MM.1S (cell line): ENCODE data around the gene ASCC3.

Experiments
- DNase-seq: peaks from one replicate; pipeline ENCODE4 v3.0.0-alpha.2; 2015
- H2AFZ ChIP-seq: fragments of 300-600 bp; sonication (generic); 2 replicates; pipeline ENCODE4 v1.6.0; 2016; ENCODE audit warnings: antibody characterized with exemption, low read length
- H3F3A ChIP-seq: fragments of 300-600 bp; sonication (generic); 2 replicates; pipeline ENCODE4 v1.6.1; 2016; ENCODE audit warnings: mild to moderate bottlenecking, antibody characterized with exemption, low read length, moderate library complexity, mixed read lengths; ENCODE audit not compliant: insufficient read depth
- H3K27ac ChIP-seq: fragments of 300-600 bp; sonication (generic); 2 replicates; pipeline ENCODE4 v1.5.1; 2016; ENCODE audit warnings: mild to moderate bottlenecking, low read length
- H3K27me3 ChIP-seq: fragments of 300-600 bp; sonication (generic); replicated peaks from 2 replicates; pipeline ENCODE4 v1.6.0; 2016; ENCODE audit warnings: low read length; ENCODE audit not compliant: insufficient read depth
- H3K36me3 ChIP-seq: fragments of 300-600 bp; sonication (generic); replicated peaks from 2 replicates; pipeline ENCODE4 v1.6.1; 2016; ENCODE audit warnings: mild to moderate bottlenecking, low read length, mixed read lengths; ENCODE audit not compliant: insufficient read depth
- H3K4me1 ChIP-seq: fragments of 300-600 bp; sonication (generic); 2 replicates; pipeline ENCODE4 v1.6.1; 2016; ENCODE audit warnings: low read length, mixed read lengths
- H3K4me2 ChIP-seq: fragments of 300-600 bp; sonication (generic); 2 replicates; pipeline ENCODE4 v1.6.0; 2016; ENCODE audit warnings: low read depth, low read length
- H3K4me3 ChIP-seq: fragments of 300-600 bp; sonication (generic); 2 replicates; pipeline ENCODE4 v1.5.1; 2016; ENCODE audit warnings: low read length, mixed read lengths
- H3K79me2 ChIP-seq: fragments of 300-600 bp; sonication (generic); 2 replicates; pipeline ENCODE4 v1.6.1; 2016; ENCODE audit warnings: mixed run types, low read length, mixed read lengths
- H3K9ac ChIP-seq: fragments of 300-600 bp; sonication (generic); 2 replicates; pipeline ENCODE4 v1.6.1; 2016; ENCODE audit warnings: low read length, mixed read lengths
- H3K9me2 ChIP-seq: fragments of 300-600 bp; sonication (generic); replicated peaks from 2 replicates; pipeline ENCODE4 v1.6.1; 2016; ENCODE audit warnings: mild to moderate bottlenecking, low read length, mixed read lengths; ENCODE audit not compliant: insufficient read depth
- H3K9me3 ChIP-seq: fragments of 300-600 bp; sonication (generic); replicated peaks from 2 replicates; pipeline ENCODE4 v1.6.1; 2016; ENCODE audit warnings: mild to moderate bottlenecking, low read length, mixed read lengths; ENCODE audit not compliant: insufficient read depth
- H4K20me1 ChIP-seq: fragments of 300-600 bp; sonication (generic); 2 replicates; pipeline ENCODE4 v1.6.1; 2016; ENCODE audit warnings: mild to moderate bottlenecking, low read length, moderate library complexity, mixed read lengths; ENCODE audit not compliant: insufficient read depth
- EZH2 ChIP-seq: fragments of 300-600 bp; sonication (generic); optimal IDR thresholded peaks from 2 replicates; pipeline ENCODE3; 2017; ENCODE audit warnings: low read depth, mild to moderate bottlenecking, antibody characterized with exemption, low read length, mixed read lengths
- EZH2phosphoT487 ChIP-seq: fragments of 300-600 bp; sonication (generic); IDR thresholded peaks from 2 replicates; pipeline ENCODE4 v1.6.1; 2018; ENCODE audit warnings: antibody characterized with exemption, low read length
- TF ChIP-seq, protein P1 (sequence below): fragments of 300-600 bp; sonication (generic); IDR thresholded peaks from 2 replicates; pipeline ENCODE4 v1.5.1; 2016; ENCODE audit warnings: antibody characterized with exemption, low read length, mixed read lengths

The ASCC3 gene

DNA sequence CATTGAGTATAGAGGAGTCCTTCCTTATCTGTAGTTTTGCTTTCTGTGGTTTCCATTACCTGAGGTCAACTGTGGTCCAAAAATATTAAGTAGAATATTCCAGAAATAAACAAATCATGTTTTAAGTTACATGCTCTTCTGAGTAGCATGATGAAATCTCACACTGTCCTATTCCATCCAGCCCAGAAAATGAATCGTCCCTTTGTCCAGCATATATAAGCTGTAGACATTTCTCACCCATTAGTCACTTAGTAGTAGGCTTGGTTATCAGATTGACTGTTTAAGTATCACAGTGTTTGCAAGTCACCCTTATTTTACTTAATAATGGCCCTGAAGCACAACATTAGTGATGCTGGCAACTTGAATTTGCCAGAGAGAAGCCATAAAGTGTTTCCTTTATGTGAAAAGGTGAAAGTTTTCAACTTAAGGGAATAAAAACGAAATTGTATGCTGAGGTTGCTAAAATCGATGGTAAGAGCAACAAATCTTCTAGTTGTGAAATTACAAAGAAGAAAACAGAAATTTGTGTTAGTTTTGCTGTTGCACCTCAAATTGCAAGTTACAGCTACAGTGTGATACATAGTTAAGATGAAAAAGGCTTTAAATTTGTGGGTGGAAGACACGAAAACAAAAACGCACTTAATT, 217.8 kb downstream of the ASCC3 start:
- no peak for DNase-seq
- H3K9me2 ChIP-seq = no peaks in the 10 kb centered on the region
- TF ChIP-seq, protein P1, sequence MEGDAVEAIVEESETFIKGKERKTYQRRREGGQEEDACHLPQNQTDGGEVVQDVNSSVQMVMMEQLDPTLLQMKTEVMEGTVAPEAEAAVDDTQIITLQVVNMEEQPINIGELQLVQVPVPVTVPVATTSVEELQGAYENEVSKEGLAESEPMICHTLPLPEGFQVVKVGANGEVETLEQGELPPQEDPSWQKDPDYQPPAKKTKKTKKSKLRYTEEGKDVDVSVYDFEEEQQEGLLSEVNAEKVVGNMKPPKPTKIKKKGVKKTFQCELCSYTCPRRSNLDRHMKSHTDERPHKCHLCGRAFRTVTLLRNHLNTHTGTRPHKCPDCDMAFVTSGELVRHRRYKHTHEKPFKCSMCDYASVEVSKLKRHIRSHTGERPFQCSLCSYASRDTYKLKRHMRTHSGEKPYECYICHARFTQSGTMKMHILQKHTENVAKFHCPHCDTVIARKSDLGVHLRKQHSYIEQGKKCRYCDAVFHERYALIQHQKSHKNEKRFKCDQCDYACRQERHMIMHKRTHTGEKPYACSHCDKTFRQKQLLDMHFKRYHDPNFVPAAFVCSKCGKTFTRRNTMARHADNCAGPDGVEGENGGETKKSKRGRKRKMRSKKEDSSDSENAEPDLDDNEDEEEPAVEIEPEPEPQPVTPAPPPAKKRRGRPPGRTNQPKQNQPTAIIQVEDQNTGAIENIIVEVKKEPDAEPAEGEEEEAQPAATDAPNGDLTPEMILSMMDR = no peak
- TF ChIP-seq EZH2phosphoT487 (no peak), EZH2 (no peak)
- no peaks in the 10 kb centered on the region for H3K79me2 ChIP-seq
- H4K20me1 ChIP-seq = no peaks in the 10 kb centered on the region
- no peaks in the 10 kb centered on the region for H3K9me3 ChIP-seq
- no peak overlapping the region for H3K4me3 ChIP-seq
- peaks cover 11% of the 10 kb centered on the region for H3F3A ChIP-seq
- H3K27ac ChIP-seq = no peak overlapping the region
- peaks cover 29% of the 10 kb centered on the region for H3K4me1 ChIP-seq
- H3K4me2 ChIP-seq = no peak overlapping the region
- H3K27me3 ChIP-seq = no peaks in the 10 kb centered on the region
- H2AFZ ChIP-seq = no peak overlapping the region
- no peaks in the 10 kb centered on the region for H3K36me3 ChIP-seq
- no peak overlapping the region for H3K9ac ChIP-seq

DNA sequence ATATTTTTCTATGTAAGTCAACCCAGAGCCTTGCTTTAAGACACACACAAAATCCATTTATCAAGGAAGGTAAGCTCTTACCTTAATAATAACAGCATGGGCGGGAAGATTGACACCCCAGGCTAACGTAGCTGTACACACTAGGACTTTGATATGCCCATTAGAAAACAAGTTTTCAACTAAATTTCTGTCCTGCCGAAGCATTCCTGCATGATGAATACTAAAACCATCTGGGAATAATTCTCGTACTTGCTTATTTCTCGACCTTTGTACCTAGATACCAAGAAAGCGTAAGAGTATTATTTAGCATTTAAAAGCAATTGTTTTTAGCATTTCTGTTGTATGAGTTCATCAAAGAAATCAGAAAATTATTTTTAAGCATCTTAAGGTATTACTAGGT, 218.9 kb downstream of the ASCC3 start:
- peaks cover 29% of the 10 kb centered on the region for H3K4me1 ChIP-seq
- no peaks in the 10 kb centered on the region for H4K20me1 ChIP-seq
- TF ChIP-seq, protein P1 = no peak
- TF ChIP-seq EZH2 = no peak
- TF ChIP-seq EZH2phosphoT487 = no peak
- no peak overlapping the region for H3K4me3 ChIP-seq
- H3K27ac ChIP-seq = no peak overlapping the region
- no peaks in the 10 kb centered on the region for H3K27me3 ChIP-seq
- no peaks in the 10 kb centered on the region for H3K9me2 ChIP-seq
- no peak for DNase-seq
- H3K9ac ChIP-seq = no peak overlapping the region
- no peaks in the 10 kb centered on the region for H3K79me2 ChIP-seq
- H3K9me3 ChIP-seq = no peaks in the 10 kb centered on the region
- no peak overlapping the region for H3K4me2 ChIP-seq
- peaks cover 11% of the 10 kb centered on the region for H3F3A ChIP-seq
- H2AFZ ChIP-seq = no peak overlapping the region
- no peaks in the 10 kb centered on the region for H3K36me3 ChIP-seq

DNA sequence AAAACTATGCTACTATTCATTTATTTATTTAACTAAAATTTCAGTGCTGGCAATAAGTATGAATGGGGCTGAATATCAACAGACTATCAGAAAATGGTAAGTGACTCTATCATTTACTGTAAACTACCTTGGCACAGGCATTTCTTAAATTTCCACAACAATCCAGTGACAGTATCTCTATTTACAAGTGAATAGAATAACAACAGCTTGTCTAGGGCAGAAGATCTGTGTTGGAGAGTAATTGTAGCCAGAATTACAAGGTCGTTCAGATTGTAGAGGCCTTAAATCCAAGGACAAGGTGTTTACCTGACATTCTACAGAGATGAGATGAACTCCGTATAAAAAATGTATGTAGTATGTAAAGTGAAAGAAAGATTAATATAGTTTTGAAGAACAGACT, 222.6 kb downstream of the ASCC3 start:
- DNase-seq = no peak
- Histone ChIP-seq H3K9me3 (no peaks in the 10 kb centered on the region), H3K79me2 (no peaks in the 10 kb centered on the region), H3K4me1 (peaks cover 8% of the 10 kb centered on the region), H3F3A (no peaks in the 10 kb centered on the region), H3K27ac (no peak overlapping the region), H3K4me2 (no peak overlapping the region), H3K27me3 (no peaks in the 10 kb centered on the region), H2AFZ (no peak overlapping the region), H4K20me1 (no peaks in the 10 kb centered on the region), H3K4me3 (no peak overlapping the region), H3K9ac (no peak overlapping the region), H3K36me3 (no peaks in the 10 kb centered on the region; the same call in 1 of the 2 replicates), H3K9me2 (no peaks in the 10 kb centered on the region)
- no peak for TF ChIP-seq EZH2
- no peak for TF ChIP-seq EZH2phosphoT487
- TF ChIP-seq, protein P1 = no peak
